Spleen (tissue), 11 donors: ENCODE data around the gene SPTSSA. TPM values are rescaled to one million over a fixed set of nuclear protein-coding genes. Genes with fewer than 3 reads are reported as not detected.

Experiments
- DNase-seq: peaks from one replicate; pipeline ENCODE4 v3.0.0-alpha.2; 2020
- H3K27ac ChIP-seq, 8 donors: fragments of 200-600 bp; sonication (generic) in 7 of 8; 1 replicate in 4 of 8; 2 replicates in 4 of 8; pipeline versions ENCODE4 v1.5.0 to v1.8.0; 2016 to 2021; ENCODE audit warnings: inconsistent platforms in 4 of 8, mild to moderate bottlenecking in 4 of 8, moderate library complexity in 1 of 8
- H3K27me3 ChIP-seq, 7 donors: fragments of 200-600 bp; sonication (generic) in 6 of 7; replicated peaks in 1 of 7; 1 replicate in 4 of 7; 2 replicates in 3 of 7; pipeline versions ENCODE4 v1.5.0 to v1.8.0; 2016 to 2021; ENCODE audit warnings: inconsistent platforms in 3 of 7, mild to moderate bottlenecking in 1 of 7
- H3K36me3 ChIP-seq, 6 donors: fragments of 200-600 bp; sonication (generic) in 5 of 6; 1 replicate in 4 of 6; 2 replicates in 2 of 6; pipeline versions ENCODE4 v1.5.0 to v1.8.0; 2016 to 2021; ENCODE audit warnings: inconsistent platforms in 2 of 6
- H3K4me1 ChIP-seq, 6 donors: fragments of 200-600 bp; sonication (generic) in 5 of 6; 1 replicate in 3 of 6; 2 replicates in 3 of 6; pipeline versions ENCODE4 v1.5.0 to v1.8.0; 2016 to 2021; ENCODE audit warnings: inconsistent platforms in 3 of 6
- H3K4me3 ChIP-seq, 8 donors: fragments of 200-600 bp; sonication (generic) in 7 of 8; 1 replicate in 4 of 8; 2 replicates in 4 of 8; pipeline versions ENCODE4 v1.5.0 to v1.8.0; 2016 to 2021; ENCODE audit warnings: inconsistent platforms in 4 of 8, mild to moderate bottlenecking in 4 of 8, moderate library complexity in 2 of 8
- H3K9me3 ChIP-seq, 8 donors: fragments of 200-600 bp; sonication (generic) in 7 of 8; 1 replicate in 4 of 8; 2 replicates in 4 of 8; pipeline versions ENCODE4 v1.5.0 to v1.8.0; 2016 to 2021; ENCODE audit warnings: inconsistent platforms in 4 of 8
- POLR2A ChIP-seq, 3 donors: fragments of 450-650 bp; IDR thresholded peaks; one replicate each; pipeline ENCODE4 v1.5.1; 2017; ENCODE audit warnings: antibody characterized with exemption in 3 of 3, mild to moderate bottlenecking in 1 of 3
- POLR2AphosphoS5 ChIP-seq, 3 donors: sonication (generic); formaldehyde crosslinking; IDR thresholded peaks; one replicate each; pipeline ENCODE4 v1.5.1; 2017; ENCODE audit warnings: antibody characterized with exemption in 3 of 3
- WGBS, 5 donors: extraction: QIAGEN DNeasy Blood & Tissue Kit in 3 of 5; methylation state at CpG; one replicate each; pipeline versions ENCODE4 v1.1.5 to v1.1.7; 2013 to 2018; 5-methylcytosine and 5-hydroxymethylcytosine counted together
- intact Hi-C: fragments of 100-400 bp; cut with DNase I; formaldehyde crosslinking; loops from one replicate; pipeline ENCODE4 v1.15.0; 2023; ENCODE audit warnings: low total_unique reads
- polyA plus RNA-seq, 3 donors: library from polyadenylated mRNA; stranded (reverse); fragments of 200-250 nt; gene quantifications; one replicate each; pipeline ENCODE4 v1.2.1, GENCODE V29; 2013
- total RNA-seq, 7 donors: library from RNA; depleted of rRNA in 3 of 7; stranded (reverse); fragments of >200 nt in 3 of 7; fragmentation: NEBNext Ultra II Directional in 4 of 7; extraction: Animal tissue kit (Norgen Biotek cat#: 25700) in 4 of 7; gene quantifications; one replicate each; pipeline versions ENCODE4 v1.1.0 to v1.2.1, GENCODE V29; 2016 to 2021
- TF ChIP-seq, protein P1 (sequence below), 11 experiments: fragments of 200-600 bp in 7 of 11; fragments of 450-650 bp in 4 of 11; sonication (generic) in 4 of 11; IDR thresholded peaks in 8 of 11; conservative IDR thresholded peaks in 3 of 11; 1 replicate in 7 of 11; 2 replicates in 4 of 11; pipeline versions ENCODE4 v1.4.0 to v1.8.0; 2016 to 2021; ENCODE audit warnings: antibody characterized with exemption in 11 of 11, inconsistent platforms in 4 of 11, mild to moderate bottlenecking in 1 of 11
- donor health status: healthy with polysubstance abuse.
- donor health status: DM: no; HTN: no; CAD: no; lungs with moderate emphysema.
- donor health status: DM: no; HTN: no; CAD: no.
- donor health status: Bipolar disorder and iron deficiency.
- donor health status: healthy.
- donor health status: DM: no; HTN: no; CAD: no.
- donor health status: DM: yes; HTN: yes; CAD: no.

SPTSSA gene
- total and polyA plus RNA-seq, 10 donors: 8.9 to 16.7 (median 13.3) TPM

DNA sequence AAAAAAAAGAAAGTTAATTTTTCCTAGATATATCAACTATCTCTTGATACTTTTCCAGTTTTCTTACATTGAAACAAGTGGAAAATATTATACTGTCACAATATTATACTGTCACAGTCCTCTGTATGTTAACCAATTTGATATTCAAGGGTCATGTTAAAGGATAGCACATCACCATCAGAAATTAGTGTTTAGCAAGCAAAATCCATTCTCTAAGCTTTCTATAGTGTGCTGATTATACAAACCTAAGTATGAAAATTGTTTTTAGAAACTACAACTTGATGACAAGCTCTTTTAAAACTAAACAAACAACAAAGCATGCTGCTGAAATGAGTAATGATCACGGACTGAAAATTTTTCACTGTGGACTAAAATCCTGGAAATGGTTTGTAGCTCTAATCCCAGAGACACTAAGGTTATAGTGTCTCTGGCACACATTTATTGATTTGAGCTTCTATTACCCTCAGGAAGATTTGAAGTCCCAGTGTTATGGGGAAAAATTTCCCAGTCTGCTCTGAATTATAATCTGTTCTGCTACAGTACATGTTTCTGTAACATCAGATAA is 9.7 kb downstream of the SPTSSA start:
- Histone ChIP-seq H3K9me3 (no peaks in the 10 kb centered on the region), H3K27ac (no peak overlapping the region), H3K4me3 (no peak overlapping the region), H3K4me1 (no peaks in the 10 kb centered on the region), H3K36me3 (peaks cover 0 to 69% (median 18%) of the 10 kb centered on the region in 6 donors), H3K27me3 (no peaks in the 10 kb centered on the region)
- intact Hi-C loops: no loop called here
- no peak for DNase-seq
- WGBS, 5 donors: 67 to 92% (median 89%) methylated on average over 1 of the region's 1 CpG
- TF ChIP-seq, protein P1, sequence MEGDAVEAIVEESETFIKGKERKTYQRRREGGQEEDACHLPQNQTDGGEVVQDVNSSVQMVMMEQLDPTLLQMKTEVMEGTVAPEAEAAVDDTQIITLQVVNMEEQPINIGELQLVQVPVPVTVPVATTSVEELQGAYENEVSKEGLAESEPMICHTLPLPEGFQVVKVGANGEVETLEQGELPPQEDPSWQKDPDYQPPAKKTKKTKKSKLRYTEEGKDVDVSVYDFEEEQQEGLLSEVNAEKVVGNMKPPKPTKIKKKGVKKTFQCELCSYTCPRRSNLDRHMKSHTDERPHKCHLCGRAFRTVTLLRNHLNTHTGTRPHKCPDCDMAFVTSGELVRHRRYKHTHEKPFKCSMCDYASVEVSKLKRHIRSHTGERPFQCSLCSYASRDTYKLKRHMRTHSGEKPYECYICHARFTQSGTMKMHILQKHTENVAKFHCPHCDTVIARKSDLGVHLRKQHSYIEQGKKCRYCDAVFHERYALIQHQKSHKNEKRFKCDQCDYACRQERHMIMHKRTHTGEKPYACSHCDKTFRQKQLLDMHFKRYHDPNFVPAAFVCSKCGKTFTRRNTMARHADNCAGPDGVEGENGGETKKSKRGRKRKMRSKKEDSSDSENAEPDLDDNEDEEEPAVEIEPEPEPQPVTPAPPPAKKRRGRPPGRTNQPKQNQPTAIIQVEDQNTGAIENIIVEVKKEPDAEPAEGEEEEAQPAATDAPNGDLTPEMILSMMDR (IDR thresholded peaks at IDR 0.05 in 8 of 11, conservative IDR thresholded peaks at IDR 0.05 in 3 of 11): no peak
- TF ChIP-seq POLR2AphosphoS5 (IDR thresholded peaks at IDR 0.05) (no peak), POLR2A (IDR thresholded peaks at IDR 0.05) (no peak)

DNA sequence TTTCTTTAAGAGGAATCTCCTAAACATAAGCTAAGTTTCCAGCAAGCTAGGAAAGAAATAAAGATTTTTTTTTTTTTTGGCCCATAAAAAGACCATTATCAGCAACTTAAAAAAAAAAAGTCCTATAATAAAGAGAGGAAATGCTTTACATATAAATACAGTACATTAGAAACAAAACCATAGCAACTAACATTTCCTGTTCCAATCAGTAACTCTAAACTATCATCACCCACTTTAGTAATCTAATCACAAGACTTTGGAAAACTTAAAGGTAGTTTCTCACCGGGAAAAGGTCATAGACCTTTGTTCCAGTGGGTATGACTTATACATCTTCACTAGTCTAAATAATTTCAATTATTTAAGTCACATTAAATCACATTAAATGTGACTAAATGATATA is 11.1 kb downstream of the SPTSSA start:
- DNase-seq: no peak

GRCh38 chr14:34450542-34450915 is 11.5 kb downstream of the SPTSSA start:
- DNase-seq: no peak
- Histone ChIP-seq H3K27me3 (no peaks in the 10 kb centered on the region), H3K9me3 (no peaks in the 10 kb centered on the region), H3K4me1 (no peaks in the 10 kb centered on the region), H3K36me3 (peaks cover 0 to 64% (median 8%) of the 10 kb centered on the region in 6 donors), H3K27ac (no peak overlapping the region), H3K4me3 (no peak overlapping the region)
- intact Hi-C loops: no loop called here
- TF ChIP-seq POLR2AphosphoS5 (IDR thresholded peaks at IDR 0.05): no peak
- TF ChIP-seq, protein P1 (IDR thresholded peaks at IDR 0.05 in 8 of 11, conservative IDR thresholded peaks at IDR 0.05 in 3 of 11): no peak

More for the DNA sequence above, 11.1 kb downstream of the SPTSSA start:
- H3K27ac ChIP-seq: no peak overlapping the region
- no peaks in the 10 kb centered on the region for H3K9me3 ChIP-seq
- 67 to 80% (median 79%) methylated on average over 1 of the region's 1 CpG for WGBS, 5 donors
- no peaks in the 10 kb centered on the region for H3K27me3 ChIP-seq
- intact Hi-C loops: no loop called here
- H3K36me3 ChIP-seq: peaks cover 0 to 68% (median 12%) of the 10 kb centered on the region in 6 donors
- H3K4me3 ChIP-seq: no peak overlapping the region
- no peaks in the 10 kb centered on the region for H3K4me1 ChIP-seq
- no peak for TF ChIP-seq POLR2A (IDR thresholded peaks at IDR 0.05)
- TF ChIP-seq, protein P1 (IDR thresholded peaks at IDR 0.05 in 8 of 11, conservative IDR thresholded peaks at IDR 0.05 in 3 of 11): no peak
- no peak for TF ChIP-seq POLR2AphosphoS5 (IDR thresholded peaks at IDR 0.05)

DNA sequence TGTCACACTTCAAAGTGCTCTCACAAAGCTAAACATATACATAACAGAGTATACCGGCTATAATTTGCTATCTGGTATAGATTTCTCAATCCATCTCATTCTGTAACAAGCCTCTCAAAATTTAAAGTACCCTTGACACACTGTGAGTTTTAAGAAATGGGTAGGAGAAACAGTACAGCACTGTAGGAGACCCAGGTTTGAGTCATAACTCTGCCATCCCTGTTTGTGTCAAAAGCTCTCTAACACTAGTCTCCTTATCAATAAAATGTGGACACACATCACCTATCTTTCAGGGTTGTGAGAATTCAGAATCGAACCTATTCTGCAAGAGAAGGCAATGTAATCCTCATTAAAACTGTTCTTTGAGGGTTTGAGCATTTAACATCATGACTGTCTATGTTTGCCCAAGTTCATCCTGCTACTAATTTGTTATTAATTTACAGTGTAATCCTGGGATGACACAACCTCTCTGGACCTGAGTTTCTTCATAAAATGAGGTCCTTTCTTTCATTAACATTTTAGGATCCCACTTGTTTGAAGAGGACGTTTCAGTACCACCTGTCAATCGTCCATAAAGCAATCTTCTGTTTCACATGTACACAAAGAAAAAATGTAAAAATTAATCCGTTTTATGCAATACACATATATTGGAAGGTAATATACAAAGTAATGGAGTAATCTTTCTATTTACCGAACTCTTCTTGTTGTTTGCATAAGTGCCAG is 12.1 kb downstream of the SPTSSA start:
- H3K9me3 ChIP-seq: no peaks in the 10 kb centered on the region
- no peak for DNase-seq
- no peaks in the 10 kb centered on the region for H3K27me3 ChIP-seq
- WGBS, 5 donors: 93 to 96% (median 94%) methylated on average over 6 of the region's 6 CpGs
- TF ChIP-seq POLR2A (IDR thresholded peaks at IDR 0.05): no peak
- TF ChIP-seq, protein P1 (IDR thresholded peaks at IDR 0.05 in 8 of 11, conservative IDR thresholded peaks at IDR 0.05 in 3 of 11): no peak
- no peak for TF ChIP-seq POLR2AphosphoS5 (IDR thresholded peaks at IDR 0.05)
- H3K27ac ChIP-seq: no peak overlapping the region
- H3K36me3 ChIP-seq: peaks cover 0 to 58% (median 3%) of the 10 kb centered on the region in 6 donors
- H3K4me1 ChIP-seq: no peaks in the 10 kb centered on the region
- no peak overlapping the region for H3K4me3 ChIP-seq
- intact Hi-C loops: no loop called here
